Activated T-cell treated with anti-CD3 and anti-CD28 coated beads, Interleukin-2, amount 50 U/mL, for 48 hours (primary cell): ENCODE data around the gene TRIM8.
A peak's percentile ranks its signal among the peaks of the same experiment; 100 is the strongest.
"Not testable (repeated sequence)": the region's sequence is repeated elsewhere in the genome, so short reads cannot be mapped to it uniquely, and the experiment has no call there.

Experiments
- DNase-seq, 2 experiments: peaks; one replicate each; pipeline ENCODE4 v3.0.0-alpha.2; 2020

Gene TRIM8

DNA sequence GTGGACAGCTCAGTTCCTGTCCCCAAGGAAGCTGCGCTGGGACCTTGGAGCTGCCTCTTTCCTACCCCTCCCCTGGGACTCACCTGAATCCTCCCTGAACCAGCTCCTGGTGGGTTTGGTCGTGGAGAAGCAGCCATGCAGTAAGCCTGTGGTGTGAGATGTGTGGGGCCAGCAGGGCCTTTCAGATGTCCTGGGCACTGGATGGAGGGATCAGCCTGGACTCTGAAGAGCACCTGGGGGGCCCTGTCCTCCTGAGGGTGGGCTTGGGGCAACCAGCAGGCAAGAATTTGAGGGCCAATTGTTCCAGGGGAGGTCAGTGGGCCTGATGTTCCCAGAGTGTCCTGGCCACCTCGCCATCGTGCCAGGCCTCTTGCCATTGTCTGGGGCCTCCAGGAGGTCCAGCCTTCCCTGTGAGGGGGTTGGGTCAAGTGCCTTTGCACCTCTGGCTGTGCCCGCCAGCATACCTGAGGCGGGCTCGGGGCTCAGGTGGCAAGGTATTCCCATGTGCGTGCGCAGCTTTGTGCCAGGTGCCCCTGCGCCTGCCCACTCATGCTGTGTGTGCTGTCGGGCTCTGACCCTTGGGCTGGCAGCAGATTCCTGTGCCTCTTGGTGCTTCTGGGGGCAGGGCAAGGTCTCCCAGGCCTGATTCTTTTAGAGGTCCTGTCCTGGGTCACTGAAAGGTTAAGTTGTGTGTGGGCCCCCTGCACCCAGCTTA, 7.3 kb downstream of the TRIM8 start:
- no peak for DNase-seq

DNA sequence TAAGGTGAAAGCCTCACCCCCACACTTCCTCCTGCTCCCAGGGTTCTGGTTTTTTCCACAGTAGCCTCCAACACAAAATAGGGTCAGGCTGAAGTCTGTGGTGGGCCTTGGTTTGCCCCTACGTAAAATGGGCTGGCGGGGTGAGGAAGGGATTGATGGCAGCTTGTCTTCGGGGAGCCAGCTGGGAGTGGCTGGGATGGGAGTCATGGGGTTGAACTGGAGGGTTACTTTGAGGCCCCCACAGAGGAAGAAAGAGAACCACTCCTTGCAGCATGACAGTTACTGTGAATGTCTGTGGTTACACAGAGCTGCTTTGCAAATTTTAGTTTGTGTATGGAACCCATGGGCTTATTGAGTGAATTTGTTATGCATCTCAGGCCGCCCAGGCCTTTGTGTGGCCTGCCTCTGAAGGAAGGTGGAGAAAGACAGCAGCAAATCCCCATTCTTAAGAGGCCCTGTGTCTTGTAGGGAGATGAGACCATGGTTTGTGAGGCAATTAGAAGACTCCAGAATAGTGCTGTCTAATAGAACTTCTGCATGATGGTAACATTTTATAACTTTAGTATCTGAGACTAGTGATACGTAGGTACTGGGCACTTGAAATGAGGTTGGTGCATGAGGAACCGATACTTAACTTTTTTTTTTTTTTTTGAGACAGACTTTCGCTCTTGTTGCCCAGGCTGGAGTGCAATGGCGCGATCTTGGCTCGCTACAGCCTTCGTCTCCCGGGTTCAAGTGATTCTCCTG, 8.1 kb downstream of the TRIM8 start:
- peak in 1 of 2 experiments; percentile 34 for DNase-seq

DNA sequence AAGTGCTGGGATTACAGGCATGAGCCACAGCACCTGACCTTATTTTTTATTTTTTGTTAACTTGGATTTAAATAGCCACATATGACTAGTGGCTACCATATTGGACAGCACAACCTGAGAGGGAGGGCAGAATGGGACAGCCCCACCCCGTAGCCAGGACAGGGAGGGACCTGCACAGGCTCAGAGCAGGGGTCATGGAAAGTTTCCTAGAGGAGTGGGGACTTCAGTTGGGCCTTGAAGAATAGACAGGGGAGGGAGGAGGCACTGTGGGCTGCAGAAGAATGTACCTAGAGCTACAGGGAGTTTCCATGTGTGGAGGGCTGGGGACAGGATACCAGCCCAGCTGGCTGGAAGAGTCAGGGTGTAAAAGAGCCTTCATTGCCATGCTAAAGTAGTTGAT, 8.8 kb downstream of the TRIM8 start:
- DNase-seq, result no peak

DNA sequence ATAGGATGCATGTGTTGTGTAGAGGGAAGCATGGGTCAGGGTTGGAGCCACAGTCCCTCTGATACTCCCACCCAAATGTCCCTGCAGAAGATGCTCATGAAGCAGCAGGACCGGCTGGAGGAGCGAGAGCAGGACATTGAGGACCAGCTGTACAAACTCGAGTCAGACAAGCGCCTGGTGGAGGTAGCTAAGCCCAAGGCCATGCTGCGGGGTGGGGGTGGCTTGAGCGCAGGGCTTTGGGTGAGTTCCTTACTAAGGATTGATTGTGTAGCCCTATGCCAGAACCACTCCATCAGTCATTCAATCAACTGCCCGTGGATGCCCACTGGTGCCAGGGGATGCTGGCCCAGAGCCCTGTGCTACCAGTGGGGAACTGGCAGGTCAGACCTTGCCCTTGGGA, 10.3 kb downstream of the TRIM8 start:
- no peak for DNase-seq

DNA sequence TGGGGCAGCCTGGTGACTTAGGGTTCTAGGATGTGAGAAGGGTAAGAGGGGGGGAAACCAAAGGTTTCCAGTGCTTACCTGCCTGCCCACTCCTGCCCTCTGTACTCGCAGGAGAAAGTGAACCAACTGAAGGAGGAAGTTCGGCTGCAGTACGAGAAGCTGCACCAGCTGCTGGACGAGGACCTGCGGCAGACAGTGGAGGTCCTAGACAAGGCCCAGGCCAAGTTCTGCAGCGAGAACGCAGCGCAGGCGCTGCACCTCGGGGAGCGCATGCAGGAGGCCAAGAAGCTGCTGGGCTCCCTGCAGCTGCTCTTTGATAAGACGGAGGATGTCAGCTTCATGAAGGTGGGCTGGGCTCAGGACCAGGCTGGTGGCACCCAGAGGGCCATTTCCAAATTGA, 10.7 kb downstream of the TRIM8 start:
- no peak for DNase-seq

GRCh38 chr10:102656026-102656425, 11.7 kb downstream of the TRIM8 start:
- no peak for DNase-seq

DNA sequence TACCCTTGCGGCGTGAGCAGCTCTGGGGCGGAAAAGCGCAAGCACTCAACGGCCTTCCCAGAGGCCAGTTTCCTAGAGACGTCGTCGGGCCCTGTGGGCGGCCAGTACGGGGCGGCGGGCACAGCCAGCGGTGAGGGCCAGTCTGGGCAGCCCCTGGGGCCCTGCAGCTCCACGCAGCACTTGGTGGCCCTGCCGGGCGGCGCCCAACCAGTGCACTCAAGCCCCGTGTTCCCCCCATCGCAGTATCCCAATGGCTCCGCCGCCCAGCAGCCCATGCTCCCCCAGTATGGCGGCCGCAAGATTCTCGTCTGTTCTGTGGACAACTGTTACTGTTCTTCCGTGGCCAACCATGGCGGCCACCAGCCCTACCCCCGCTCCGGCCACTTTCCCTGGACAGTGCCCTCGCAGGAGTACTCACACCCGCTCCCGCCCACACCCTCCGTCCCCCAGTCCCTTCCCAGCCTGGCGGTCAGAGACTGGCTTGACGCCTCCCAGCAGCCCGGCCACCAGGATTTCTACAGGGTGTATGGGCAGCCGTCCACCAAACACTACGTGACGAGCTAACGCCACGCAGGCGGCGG, 12.6 kb downstream of the TRIM8 start:
- no peak for DNase-seq

GRCh38 chr10:102657451-102657850, 13.2 kb downstream of the TRIM8 start:
- DNase-seq, result no peak

GRCh38 chr10:102657984-102658724, 13.9 kb downstream of the TRIM8 start:
- no peak for DNase-seq

GRCh38 chr10:102658802-102659201, 14.5 kb downstream of the TRIM8 start:
- no peak for DNase-seq

GRCh38 chr10:102660888-102661657, 16.8 kb downstream of the TRIM8 start:
- peak; percentile 85 to 89 for DNase-seq

DNA sequence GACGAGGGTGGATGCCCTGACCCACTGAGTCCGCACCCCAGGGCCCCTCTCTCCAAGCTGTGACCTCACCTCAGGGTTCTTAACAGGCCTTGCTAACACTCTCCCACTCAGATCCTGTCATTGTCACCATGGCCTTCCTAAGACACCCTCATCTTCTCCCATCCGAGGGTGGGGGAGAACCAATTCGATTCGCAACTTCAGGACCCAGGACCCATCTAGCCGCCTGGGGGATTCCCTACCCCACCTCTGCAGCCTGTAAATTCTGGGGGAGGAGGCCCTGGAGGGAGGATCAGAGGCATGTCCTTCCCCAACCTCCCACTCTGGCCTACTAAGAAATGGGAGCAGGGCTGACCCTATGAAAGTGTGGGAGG, 17.4 kb downstream of the TRIM8 start:
- DNase-seq, result no peak

DNA sequence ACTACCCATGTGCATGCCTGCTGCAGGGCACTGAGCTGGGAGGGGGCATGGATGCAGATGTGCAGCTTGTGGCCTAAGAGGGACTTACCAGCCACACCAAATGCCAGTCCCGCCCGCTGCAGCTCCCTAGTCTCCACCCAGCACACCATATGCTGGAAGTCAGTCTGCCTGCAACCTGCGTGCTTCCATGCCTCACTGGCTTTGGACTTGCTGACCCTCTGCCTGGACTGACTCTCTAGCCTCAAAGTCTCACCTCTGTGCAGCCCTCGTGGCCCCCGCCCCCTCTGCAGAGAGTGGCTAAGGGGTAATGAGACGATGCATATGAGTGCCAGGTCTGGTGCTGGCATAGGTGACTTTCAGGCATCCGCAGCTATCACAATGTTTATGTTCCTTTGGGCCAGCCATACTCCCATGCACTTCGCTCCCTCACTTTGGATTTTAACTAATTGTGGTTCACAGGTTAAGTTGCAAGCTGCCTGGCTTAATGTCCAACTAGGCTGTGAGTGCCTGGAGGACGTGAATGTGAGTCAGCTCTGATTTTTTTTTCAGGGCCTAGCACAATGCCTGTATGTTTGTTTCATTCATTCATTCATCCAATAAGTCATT, 21.7 kb downstream of the TRIM8 start:
- no peak for DNase-seq

GRCh38 chr10:102667411-102667810, 23.1 kb downstream of the TRIM8 start:
- DNase-seq, result not testable (repeated sequence)

DNA sequence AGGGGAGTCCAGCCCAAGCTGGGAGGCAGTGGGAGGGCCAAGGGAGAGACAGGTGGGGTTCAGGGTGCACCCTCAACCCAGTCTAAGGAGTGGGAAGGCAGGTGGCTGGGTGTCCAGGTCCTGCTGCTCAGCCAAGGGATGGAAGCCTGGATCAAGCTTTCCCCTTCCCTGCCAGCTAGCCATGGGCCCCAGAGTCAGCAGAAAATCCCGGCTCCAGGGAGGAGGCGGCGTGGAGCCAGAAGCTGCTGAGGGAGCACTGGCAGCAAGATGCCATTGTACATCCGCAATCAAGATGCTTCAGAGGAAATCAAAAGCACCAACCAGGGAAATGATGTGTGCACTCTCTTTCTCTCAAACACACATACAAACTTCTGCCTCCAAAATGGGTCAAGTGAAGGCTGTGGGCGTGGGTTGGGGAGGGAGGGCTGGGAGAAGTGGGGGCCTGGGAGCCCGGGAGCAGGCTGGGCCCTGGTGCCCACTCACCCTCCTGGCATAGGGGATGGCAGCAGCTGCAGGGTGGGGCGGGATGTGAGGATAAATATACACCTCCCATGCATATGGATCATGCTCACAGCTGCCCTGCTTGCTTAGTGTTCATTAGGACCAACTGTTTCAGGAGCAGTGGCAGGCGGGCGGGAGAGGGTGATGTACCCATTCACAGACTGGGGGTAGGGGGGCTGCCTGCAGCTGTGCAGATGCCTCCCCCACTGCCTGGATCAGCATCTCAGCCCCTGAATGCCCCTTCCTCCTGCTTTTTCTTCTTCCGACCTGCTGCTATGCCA, 24.2 kb downstream of the TRIM8 start:
- no peak for DNase-seq

DNA sequence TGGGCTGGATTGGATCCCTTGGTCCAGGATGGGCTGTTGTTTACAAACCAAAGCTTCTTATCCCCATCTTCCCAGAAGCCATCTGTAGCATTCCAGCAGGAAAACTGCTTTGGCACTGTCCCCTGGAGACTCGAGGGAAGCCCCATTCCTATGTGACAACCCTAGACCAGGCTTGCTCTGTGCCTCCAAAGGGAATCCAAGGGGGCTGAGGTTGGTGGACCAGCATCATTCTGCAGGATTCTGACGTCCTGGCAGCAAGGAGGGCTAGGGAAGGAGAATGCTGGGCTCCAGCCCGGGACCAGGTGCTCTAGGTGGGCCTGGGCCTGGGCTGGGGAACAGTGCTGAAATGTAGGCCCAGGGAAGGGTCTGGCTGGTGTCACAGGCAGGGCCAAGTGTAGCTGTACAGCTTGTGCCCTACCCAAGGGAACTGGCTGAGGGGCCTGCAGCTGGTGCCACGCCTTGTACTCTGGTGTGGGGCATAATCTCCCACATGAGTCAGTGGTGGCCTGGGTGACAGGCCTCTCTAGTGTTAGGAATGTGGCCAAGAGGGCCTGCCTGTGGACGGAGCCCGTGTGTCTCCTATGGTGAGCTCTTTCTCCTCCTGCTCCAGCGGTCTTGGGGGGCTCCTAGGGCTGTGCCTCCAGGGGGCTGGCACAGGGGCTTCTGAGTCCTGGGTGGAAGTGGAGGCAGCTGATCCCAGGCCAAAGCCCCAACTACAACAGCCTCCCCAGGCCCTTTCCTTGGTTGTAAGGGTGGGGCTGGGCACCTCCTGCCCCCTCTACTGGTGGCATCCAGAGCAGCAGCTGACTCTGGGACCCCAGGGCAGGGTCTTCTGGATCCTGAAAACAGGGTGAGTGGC, 25.2 kb downstream of the TRIM8 start:
- DNase-seq, result peak; percentile 53 to 56

- no peak for DNase-seq
Observed at GRCh38 chr10:102670065-102670670, 25.9 kb downstream of the TRIM8 start.

DNA sequence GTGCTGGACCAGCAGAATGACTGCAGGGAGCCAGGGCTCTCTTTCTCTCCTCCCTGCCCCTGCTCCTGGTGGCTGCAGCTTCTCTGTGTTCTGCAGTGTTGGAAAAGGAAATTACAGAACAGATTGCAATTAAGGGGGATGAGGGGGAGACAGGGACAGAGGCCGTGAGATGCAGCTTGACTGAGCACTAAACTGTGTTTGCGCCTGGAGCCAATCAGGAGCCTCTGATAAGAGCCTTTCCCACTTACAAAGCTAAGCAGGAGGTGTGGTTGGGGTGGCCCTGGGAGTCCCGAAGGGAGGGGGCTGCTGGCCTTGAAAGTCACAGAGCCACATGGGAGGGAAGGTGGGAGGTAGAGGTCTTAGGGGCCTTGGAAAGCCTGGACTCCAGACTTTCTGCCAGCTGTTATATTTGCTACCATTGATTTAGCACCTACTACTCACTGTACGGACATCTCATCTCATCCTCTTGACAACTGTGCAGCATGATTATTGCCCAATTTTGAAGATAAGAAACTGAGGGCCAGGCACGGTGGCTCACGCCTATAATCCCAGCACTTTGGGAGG, 26.7 kb downstream of the TRIM8 start:
- DNase-seq, result no peak

DNA sequence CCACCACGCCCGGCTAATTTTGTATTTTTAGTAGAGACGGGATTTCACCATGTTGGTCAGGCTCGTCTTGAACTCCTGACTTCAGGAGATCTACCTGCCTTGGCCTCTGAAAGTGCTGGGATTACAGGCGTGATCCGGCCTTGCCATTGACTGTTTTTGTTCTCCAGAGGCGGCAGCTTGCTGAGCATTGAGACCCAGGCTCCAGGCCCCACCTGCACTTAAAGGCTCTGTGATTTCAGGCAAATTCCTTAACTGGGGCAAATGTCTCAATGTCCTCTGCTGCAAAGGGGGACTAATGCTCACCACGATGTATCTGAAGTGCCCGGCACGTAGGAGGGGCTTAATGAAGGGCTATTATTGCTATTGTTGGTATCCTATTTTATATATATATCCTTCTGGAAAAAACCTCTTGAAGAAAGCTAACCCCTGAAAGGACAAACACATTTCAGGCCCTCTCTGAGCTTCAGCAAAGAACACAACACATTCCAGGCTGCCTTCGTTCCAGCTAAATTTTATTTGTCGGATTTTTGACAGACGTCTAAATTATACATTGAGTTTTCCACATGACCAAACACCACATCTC, 29.0 kb downstream of the TRIM8 start:
- DNase-seq, result no peak
